ENCODE results near the gene MPZL2.
"Not testable (repeated sequence)": the region's sequence is repeated elsewhere in the genome, so short reads cannot be mapped to it uniquely, and the experiment has no call there.

The MPZL2 gene

GRCh38 chr11:118263695-118264568 lies at the start of gene MPZL2:
Gene MPZL2 (minus strand): TSS chr11:118264297. CDS start chr11:118264153, 144 bp downstream.
- DNase-seq, result no peak

DNA sequence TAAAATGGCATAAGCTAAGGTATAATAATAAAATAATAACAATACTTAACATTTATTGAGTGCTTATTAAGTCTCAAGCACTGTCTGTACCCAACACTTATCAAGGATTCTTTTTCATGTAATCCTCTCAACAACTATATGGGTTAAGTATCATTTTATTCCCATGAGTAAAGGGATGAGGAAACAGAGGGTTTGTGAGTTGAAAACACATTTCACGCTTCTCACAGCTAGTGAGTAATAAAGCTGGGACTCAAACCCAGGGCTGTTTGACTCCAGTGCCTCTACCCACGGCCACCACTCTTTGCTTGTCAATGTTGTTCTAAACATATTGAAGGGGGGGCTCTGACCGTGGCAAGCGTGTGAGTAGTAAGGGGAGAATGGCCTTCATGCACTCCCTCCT lies 49.1 kb upstream of the MPZL2 start:
- no peak for DNase-seq

DNA sequence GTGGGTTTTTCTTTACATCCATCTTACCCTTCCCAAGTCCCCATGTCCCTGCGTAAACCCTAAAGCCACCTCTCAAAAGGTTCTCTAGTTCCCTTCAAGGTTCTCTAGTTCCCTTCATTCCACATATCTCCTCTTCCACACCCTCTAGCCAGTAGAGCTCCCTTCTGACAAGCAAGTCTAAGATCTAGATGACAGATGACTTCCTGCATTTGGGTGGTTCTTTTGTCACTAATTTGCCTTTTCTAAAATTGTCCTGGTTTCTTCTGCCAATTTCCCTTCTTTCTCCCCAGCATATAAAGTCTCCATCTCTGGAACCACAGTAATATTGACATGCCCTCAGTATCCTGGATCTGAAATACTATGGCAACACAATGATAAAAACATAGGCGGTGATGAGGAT lies 48.2 kb upstream of the MPZL2 start:
- no peak for DNase-seq

DNA sequence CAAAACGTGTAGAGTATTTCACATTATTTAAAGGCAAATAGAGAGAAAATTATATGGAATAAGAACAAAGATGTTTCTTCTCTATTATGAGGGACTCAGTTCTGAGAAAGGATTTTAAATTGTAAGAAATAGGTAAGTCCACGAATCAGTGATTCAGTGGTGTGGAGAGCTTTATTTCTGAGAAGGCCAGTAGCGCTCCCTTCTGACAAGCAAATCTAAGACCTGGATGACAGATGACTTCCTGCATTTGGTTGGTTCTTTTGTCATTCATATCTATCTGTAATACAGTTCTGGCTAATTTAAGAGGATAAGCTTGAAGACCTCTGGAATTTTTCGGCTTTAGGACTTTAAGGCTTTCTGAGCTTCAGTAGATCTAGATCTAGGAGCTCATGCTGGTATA lies 47.4 kb upstream of the MPZL2 start:
- DNase-seq, result no peak

DNA sequence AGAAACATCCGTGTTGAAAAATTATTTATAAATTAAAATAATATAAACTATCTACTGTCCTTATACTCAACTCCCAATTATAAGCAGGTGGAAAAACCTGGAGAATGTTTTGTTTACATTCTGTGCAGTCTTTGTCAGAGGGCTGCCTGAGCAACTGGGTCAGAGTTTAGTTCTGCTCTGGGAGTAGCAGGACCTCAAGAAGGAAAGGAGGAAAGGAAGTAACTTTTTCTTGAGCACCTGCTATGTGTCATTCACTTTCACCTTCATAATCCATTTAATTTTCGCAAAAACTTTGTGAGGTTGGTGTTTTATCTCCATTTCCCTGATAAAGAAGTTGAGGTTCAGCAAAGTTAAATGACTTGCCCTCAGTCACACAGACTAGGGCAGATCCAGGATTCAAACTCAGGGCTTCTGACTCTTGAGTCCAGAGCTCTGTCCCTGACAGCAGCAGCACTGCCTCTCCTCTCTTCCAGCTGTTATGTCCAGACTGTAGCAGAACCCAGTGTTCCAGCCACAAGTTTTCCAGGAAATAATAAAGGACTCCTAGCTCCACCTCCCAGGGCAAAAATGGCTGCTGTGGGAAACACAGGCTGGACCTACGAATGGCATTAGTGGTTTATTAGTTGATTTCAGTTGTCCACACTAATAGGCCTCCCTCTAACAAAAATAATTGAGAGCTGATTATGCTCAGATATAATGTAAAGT lies 46.8 kb upstream of the MPZL2 start:
- DNase-seq, result no peak

DNA sequence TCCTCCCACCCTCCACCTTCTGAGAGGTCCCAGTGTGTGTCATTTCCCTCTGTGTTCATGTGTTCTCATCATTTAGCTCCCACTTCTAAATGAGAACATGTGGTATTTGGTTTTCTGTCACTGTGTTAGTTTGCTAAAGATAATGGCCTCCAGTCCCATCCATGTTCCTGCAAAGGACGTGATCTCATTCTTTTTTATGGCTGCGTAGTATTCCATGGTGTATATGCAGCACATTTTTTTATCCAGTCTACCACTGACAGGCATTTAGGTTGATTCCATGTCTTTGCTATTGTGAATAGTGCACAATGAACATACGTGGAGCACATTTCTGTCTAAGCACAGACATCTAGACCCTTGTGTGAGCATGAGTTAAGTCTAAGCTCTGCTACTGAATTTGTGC lies 46.2 kb upstream of the MPZL2 start:
- no peak for DNase-seq

- DNase-seq, result not testable (repeated sequence)
These were observed 45.0 kb upstream of the MPZL2 start for GRCh38 chr11:118308995-118309528.

- DNase-seq, result no peak
These were observed 42.5 kb upstream of the MPZL2 start for GRCh38 chr11:118306556-118306955.

- no peak for DNase-seq
These were observed 41.6 kb upstream of the MPZL2 start for GRCh38 chr11:118305726-118306125.

- DNase-seq, result no peak
These were observed 40.6 kb upstream of the MPZL2 start, which contains the start of gene CD3E for GRCh38 chr11:118304568-118305248. Gene CD3E (plus strand): TSS chr11:118304730. CDS start chr11:118304953, 223 bp downstream.

DNA sequence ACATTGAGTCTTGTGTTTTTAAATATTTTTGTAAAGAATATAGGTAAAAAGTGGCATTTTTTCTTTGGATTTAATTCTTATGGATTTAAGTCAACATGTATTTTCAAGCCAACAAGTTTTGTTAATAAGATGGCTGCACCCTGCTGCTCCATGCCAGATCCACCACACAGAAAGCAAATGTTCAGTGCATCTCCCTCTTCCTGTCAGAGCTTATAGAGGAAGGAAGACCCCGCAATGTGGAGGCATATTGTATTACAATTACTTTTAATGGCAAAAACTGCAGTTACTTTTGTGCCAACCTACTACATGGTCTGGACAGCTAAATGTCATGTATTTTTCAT lies 40.1 kb upstream of the MPZL2 start:
- no peak for DNase-seq

- DNase-seq, result no peak
These were observed 37.6 kb upstream of the MPZL2 start for GRCh38 chr11:118301600-118302195.

GRCh38 chr11:118295815-118296454 lies 31.8 kb upstream of the MPZL2 start:
- DNase-seq, result no peak

- no peak for DNase-seq
These were observed 31.1 kb upstream of the MPZL2 start for GRCh38 chr11:118295199-118295598.

DNA sequence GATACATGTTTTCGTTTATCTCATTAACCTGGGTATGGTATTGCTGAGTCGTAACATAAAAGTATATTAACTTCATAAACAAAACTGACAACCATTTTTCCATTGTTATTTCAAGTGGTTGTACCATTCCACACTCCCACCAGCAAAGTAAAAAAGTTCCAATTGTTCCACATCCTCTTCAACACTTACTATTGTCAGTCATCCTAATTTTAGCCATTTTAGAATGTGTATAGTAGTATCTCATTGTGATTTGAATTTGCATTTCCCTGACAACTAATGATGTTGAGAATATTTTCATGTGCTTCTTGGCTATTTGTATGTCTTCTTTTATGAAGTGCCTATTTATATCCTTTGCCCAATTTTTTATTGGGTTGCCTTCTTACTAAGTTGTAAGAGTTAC lies 30.0 kb upstream of the MPZL2 start:
- no peak for DNase-seq

DNA sequence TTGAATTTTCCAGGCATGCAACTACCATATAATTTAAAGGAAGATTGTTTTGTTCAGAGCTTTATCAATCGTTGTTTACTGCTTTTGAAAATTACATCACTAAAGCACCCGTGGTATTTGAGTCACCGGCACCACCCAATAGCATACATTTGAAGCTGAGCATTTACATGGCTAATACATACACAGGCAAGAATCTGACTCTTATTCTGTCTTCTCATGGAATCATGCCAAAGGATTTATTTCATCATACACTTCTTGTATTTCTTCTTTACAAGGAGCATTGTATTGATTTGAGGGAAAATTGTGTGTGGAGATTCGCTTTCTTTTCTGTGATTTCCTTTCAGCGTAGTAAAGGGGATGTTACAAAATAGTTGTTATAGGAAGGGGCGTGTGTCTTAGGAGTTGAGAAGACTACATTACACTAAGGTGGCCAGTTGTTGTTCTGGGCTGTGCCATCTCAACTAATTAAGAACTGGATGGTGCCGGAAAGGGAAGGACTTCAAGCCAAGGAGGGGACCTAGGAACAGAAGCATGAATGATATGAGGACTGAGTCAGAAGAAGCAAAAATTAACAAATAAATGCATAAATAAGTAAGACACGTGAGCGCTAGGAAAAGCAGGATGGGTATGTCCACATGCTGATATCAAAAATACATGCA lies 27.5 kb upstream of the MPZL2 start:
- DNase-seq, result no peak

DNA sequence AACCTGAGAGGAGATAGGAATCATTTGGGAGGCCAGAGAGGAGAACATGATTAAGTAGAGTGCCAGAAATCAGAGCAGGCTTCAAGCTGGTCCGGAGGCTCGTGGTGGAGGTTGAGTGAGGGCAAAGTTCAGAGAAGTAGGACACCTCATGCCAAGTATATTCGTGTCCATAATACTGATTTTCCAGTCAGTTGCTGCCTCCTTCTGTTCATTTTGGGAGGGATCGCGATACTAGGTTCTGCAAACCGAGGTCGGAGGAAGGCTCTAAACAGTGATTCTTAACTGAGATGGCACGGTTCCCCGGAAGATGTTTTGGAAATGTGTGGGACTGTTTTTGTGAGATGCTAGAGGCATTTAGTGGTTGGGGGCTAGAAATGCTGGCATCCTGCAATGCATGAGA lies 26.8 kb upstream of the MPZL2 start:
- no peak for DNase-seq

- DNase-seq, result no peak
These were observed 25.3 kb upstream of the MPZL2 start for GRCh38 chr11:118289401-118289800.

DNA sequence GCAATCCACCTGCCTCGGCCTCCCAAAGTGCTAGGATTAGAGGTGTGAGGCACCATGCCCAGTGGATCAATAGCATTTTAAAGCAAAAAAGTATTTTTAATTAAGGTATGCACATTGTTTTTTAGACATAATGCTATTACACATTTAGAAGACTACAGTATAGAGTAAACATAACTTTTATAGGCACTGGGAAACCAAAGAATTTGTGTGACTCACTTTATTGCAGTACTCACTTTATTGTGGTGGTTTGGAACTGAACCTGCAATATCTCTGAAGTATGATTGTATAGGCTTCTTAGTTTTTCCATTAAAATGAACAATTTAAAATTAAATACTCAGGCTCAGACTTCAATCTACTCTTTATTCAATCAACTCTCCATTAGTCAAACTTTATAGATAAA lies 22.9 kb upstream of the MPZL2 start:
- no peak for DNase-seq

- DNase-seq, result no peak
These were observed 22.4 kb upstream of the MPZL2 start for GRCh38 chr11:118286545-118286944.

DNA sequence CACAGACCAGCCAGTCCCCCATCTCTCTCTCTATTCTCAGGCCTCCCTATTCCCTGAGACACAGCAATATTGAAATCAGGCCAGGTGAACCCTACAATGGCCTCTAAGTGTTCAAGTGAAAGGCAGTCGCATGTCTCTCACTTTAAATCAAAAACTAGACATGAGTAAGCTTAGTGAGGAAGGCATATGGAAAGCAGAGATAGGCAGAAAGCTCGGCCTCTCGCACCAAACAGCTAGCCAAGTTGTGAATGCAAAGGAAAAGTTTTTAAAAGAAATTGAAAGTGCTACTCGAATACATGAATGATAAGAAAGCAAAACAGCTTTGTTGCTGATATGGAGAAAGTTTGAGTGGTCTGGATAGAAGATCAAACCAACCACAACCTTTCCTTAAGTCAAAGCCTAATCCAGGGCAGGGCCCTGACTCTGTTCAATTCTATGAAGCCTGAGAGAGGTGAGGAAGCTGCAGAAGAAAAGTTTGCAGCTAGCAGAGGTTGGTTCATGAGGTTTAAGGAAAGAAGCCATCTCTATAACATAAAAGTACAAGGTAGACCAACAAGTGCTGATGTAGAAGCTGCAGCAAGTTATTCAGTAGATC lies 19.8 kb upstream of the MPZL2 start:
- no peak for DNase-seq
